GM23248 (cell line): ENCODE results near the gene B3GALT5. TPM values are rescaled to one million over a fixed set of nuclear protein-coding genes. Genes with fewer than 3 reads are reported as not detected.

Source experiments
- DNase-seq: peaks from one replicate; pipeline ENCODE4 v3.0.0-alpha.2; 2015
- H2AFZ ChIP-seq: fragments of 200-600 bp; sonication (generic); 2 replicates; pipeline ENCODE4 v1.6.1; 2016; ENCODE audit warnings: antibody characterized with exemption
- H3F3A ChIP-seq: fragments of 200-600 bp; sonication (generic); 2 replicates; pipeline ENCODE4 v1.6.1; 2016; ENCODE audit warnings: mild to moderate bottlenecking, antibody characterized with exemption, mixed run types; ENCODE audit not compliant: insufficient read depth
- H3K27ac ChIP-seq: fragments of 200-600 bp; sonication (generic); 2 replicates; pipeline ENCODE4 v1.5.1; 2016; ENCODE audit warnings: mild to moderate bottlenecking
- H3K27me3 ChIP-seq: fragments of 200-600 bp; sonication (generic); replicated peaks from 2 replicates; pipeline ENCODE4 v1.6.1; 2016; ENCODE audit warnings: mild to moderate bottlenecking; ENCODE audit not compliant: insufficient read depth
- H3K36me3 ChIP-seq: fragments of 200-600 bp; sonication (generic); 2 replicates; pipeline ENCODE4 v1.6.1; 2016; ENCODE audit warnings: low read depth, mild to moderate bottlenecking
- H3K4me1 ChIP-seq: fragments of 200-600 bp; sonication (generic); 2 replicates; pipeline ENCODE4 v1.6.1; 2016; ENCODE audit warnings: mild to moderate bottlenecking; ENCODE audit not compliant: insufficient read depth
- H3K4me2 ChIP-seq: fragments of 200-600 bp; sonication (generic); one replicate; pipeline ENCODE4 v1.6.1; 2016; ENCODE audit warnings: mild to moderate bottlenecking; ENCODE audit not compliant: unreplicated experiment
- H3K4me3 ChIP-seq: fragments of 200-600 bp; sonication (generic); 2 replicates; pipeline ENCODE4 v1.5.1; 2016; ENCODE audit warnings: mild to moderate bottlenecking
- H3K79me2 ChIP-seq: fragments of 200-600 bp; sonication (generic); 2 replicates; pipeline ENCODE4 v1.6.1; 2016; ENCODE audit warnings: mild to moderate bottlenecking; ENCODE audit not compliant: insufficient read depth
- H3K9ac ChIP-seq: fragments of 200-600 bp; sonication (generic); 2 replicates; pipeline ENCODE4 v1.6.1; 2016; ENCODE audit warnings: mild to moderate bottlenecking
- H3K9me2 ChIP-seq: fragments of 200-600 bp; sonication (generic); 2 replicates; pipeline ENCODE4 v1.6.1; 2016; ENCODE audit warnings: mixed run types, mild to moderate bottlenecking, moderate library complexity; ENCODE audit not compliant: insufficient read depth
- H3K9me3 ChIP-seq: fragments of 200-600 bp; sonication (generic); one replicate; pipeline ENCODE4 v1.6.1; 2017; ENCODE audit warnings: low read depth
- H4K20me1 ChIP-seq: fragments of 200-600 bp; sonication (generic); 2 replicates; pipeline ENCODE4 v1.6.0; 2016; ENCODE audit not compliant: insufficient read depth
- EZH2 ChIP-seq: fragments of 200-600 bp; sonication (generic); IDR thresholded peaks from 2 replicates; pipeline ENCODE4 v1.6.1; 2018; ENCODE audit warnings: antibody characterized with exemption, mild to moderate bottlenecking; ENCODE audit not compliant: insufficient read depth, poor library complexity, severe bottlenecking
- EZH2phosphoT487 ChIP-seq: fragments of 200-600 bp; sonication (generic); IDR thresholded peaks from 2 replicates; pipeline ENCODE4 v1.6.1; 2018; ENCODE audit warnings: antibody characterized with exemption, moderate library complexity, mild to moderate bottlenecking, low read depth; ENCODE audit not compliant: insufficient read depth
- WGBS, 2 experiments: methylation state at CpG; one replicate each; pipeline ENCODE4 v1.1.6; 2015 to 2017; ENCODE audit warnings: low lambda C conversion rate in 2 of 2, low coverage in 1 of 2; ENCODE audit errors: missing lambda C conversion rate in 2 of 2; 5-methylcytosine and 5-hydroxymethylcytosine counted together
- in situ Hi-C: fragments of 300-500 bp; cut with MboI; formaldehyde crosslinking; loops from 2 replicates; pipeline ENCODE4 v1.15.0; 2020
- polyA plus RNA-seq: library from polyadenylated mRNA; unstranded; fragments of >200 nt; fragmentation: Nextera tagmentation; extraction: Ambion mirVana; gene quantifications from 2 replicates; pipeline ENCODE4 v1.2.1, GENCODE V29; 2016
- total RNA-seq: library from RNA; depleted of rRNA; stranded (reverse); fragments of >200 nt; shearing (Covaris generic); gene quantifications from 2 replicates; pipeline ENCODE4 v1.2.3, GENCODE V29; 2014

Gene B3GALT5
- total and polyA plus RNA-seq, 2 experiments from 2014 or later = not detected

GRCh38 chr21:39661121-39661520, 48.4 kb downstream of the B3GALT5 start:
- no peak overlapping the region for H3K9ac ChIP-seq
- H3K27me3 ChIP-seq = no peaks in the 10 kb centered on the region
- H3K4me3 ChIP-seq = no peak overlapping the region
- no peak for DNase-seq
- no peaks in the 10 kb centered on the region for H3K9me2 ChIP-seq
- H3K27ac ChIP-seq = no peak overlapping the region
- no peaks in the 10 kb centered on the region for H3K79me2 ChIP-seq
- no peaks in the 10 kb centered on the region for H4K20me1 ChIP-seq
- H3F3A ChIP-seq = no peaks in the 10 kb centered on the region
- in situ Hi-C loops = no loop called here
- TF ChIP-seq EZH2phosphoT487 = no peak
- TF ChIP-seq EZH2 = no peak
- H3K9me3 ChIP-seq = no peaks in the 10 kb centered on the region
- no peaks in the 10 kb centered on the region for H3K36me3 ChIP-seq
- no peak overlapping the region for H3K4me2 ChIP-seq
- peak overlapping the region; percentile 93 for H2AFZ ChIP-seq
- WGBS, 2 experiments = 78 to 88% methylated on average over 18 of the region's 18 CpGs
- H3K4me1 ChIP-seq = peaks cover 8% of the 10 kb centered on the region; the same call in 1 of the 2 replicates

GRCh38 chr21:39661740-39662139, 49.0 kb downstream of the B3GALT5 start:
- Histone ChIP-seq H3K4me3 (no peak overlapping the region), H3K27ac (no peak overlapping the region), H3K9me2 (no peaks in the 10 kb centered on the region), H3K79me2 (no peaks in the 10 kb centered on the region), H3K27me3 (no peaks in the 10 kb centered on the region), H3F3A (no peaks in the 10 kb centered on the region), H4K20me1 (no peaks in the 10 kb centered on the region), H3K36me3 (no peaks in the 10 kb centered on the region), H2AFZ (no peak overlapping the region), H3K9ac (no peak overlapping the region), H3K9me3 (no peaks in the 10 kb centered on the region), H3K4me2 (no peak overlapping the region), H3K4me1 (peaks cover 8% of the 10 kb centered on the region; the same call in 1 of the 2 replicates)
- WGBS, 2 experiments = 62 to 71% methylated on average over 9 of the region's 9 CpGs
- no peak for TF ChIP-seq EZH2phosphoT487
- TF ChIP-seq EZH2 = no peak
- DNase-seq = no peak
- in situ Hi-C loops = no loop called here

GRCh38 chr21:39662411-39662953, 49.7 kb downstream of the B3GALT5 start:
- Histone ChIP-seq H3K27ac (no peak overlapping the region), H3K27me3 (no peaks in the 10 kb centered on the region), H3K79me2 (no peaks in the 10 kb centered on the region), H3K9me2 (no peaks in the 10 kb centered on the region), H3K9me3 (no peaks in the 10 kb centered on the region), H4K20me1 (no peaks in the 10 kb centered on the region), H3K9ac (no peak overlapping the region), H3K4me1 (peaks cover 8% of the 10 kb centered on the region; the same call in 1 of the 2 replicates), H3K4me2 (no peak overlapping the region), H2AFZ (no peak overlapping the region), H3F3A (no peaks in the 10 kb centered on the region), H3K36me3 (no peaks in the 10 kb centered on the region), H3K4me3 (no peak overlapping the region)
- no peak for DNase-seq
- WGBS, 2 experiments = 60 to 64% methylated on average over 8 of the region's 8 CpGs
- in situ Hi-C loops = no loop called here
- TF ChIP-seq EZH2 = no peak
- TF ChIP-seq EZH2phosphoT487 = no peak

- Histone ChIP-seq H3K9me3 (no peaks in the 10 kb centered on the region), H3K4me2 (no peak overlapping the region), H2AFZ (no peak overlapping the region), H3K79me2 (no peaks in the 10 kb centered on the region), H4K20me1 (no peaks in the 10 kb centered on the region), H3K9me2 (no peaks in the 10 kb centered on the region), H3F3A (no peaks in the 10 kb centered on the region), H3K4me1 (peaks cover 8% of the 10 kb centered on the region; the same call in 1 of the 2 replicates), H3K9ac (no peak overlapping the region), H3K36me3 (no peaks in the 10 kb centered on the region), H3K27me3 (no peaks in the 10 kb centered on the region), H3K4me3 (no peak overlapping the region), H3K27ac (no peak overlapping the region)
- 59 to 61% methylated on average over 10 of the region's 10 CpGs for WGBS, 2 experiments
- DNase-seq = no peak
- in situ Hi-C loops = no loop called here
- TF ChIP-seq EZH2 (no peak), EZH2phosphoT487 (no peak)
Measured at GRCh38 chr21:39663066-39663465, 50.3 kb downstream of the B3GALT5 start.
